Chondrocyte (in vitro differentiated cells): ENCODE measurements around the gene ZNF697. TPM values are rescaled to one million over a fixed set of nuclear protein-coding genes. Genes with fewer than 3 reads are reported as not detected.

ENCODE experiments used
- DNase-seq: peaks from one replicate; pipeline ENCODE4 v3.0.0; 2021; ENCODE audit warnings: mixed read lengths, low spot score
- H3K27ac Mint-ChIP-seq: one replicate; pipeline ENCODE4 v1.8.0; 2021; ENCODE audit warnings: mild to moderate bottlenecking, moderate library complexity, mixed read lengths; ENCODE audit not compliant: unreplicated experiment
- H3K27me3 Mint-ChIP-seq: 2 replicates; pipeline ENCODE4 v1.8.0; 2021; ENCODE audit warnings: low read depth, mixed read lengths
- H3K36me3 Mint-ChIP-seq: 2 replicates; pipeline ENCODE4 v1.8.0; 2021; ENCODE audit warnings: low read depth, mixed read lengths
- H3K4me1 Mint-ChIP-seq: 2 replicates; pipeline ENCODE4 v1.8.0; 2021; ENCODE audit warnings: low read depth, mild to moderate bottlenecking, mixed read lengths
- H3K4me3 Mint-ChIP-seq: one replicate; pipeline ENCODE4 v1.8.0; 2021; ENCODE audit warnings: mild to moderate bottlenecking, moderate library complexity, mixed read lengths; ENCODE audit not compliant: unreplicated experiment
- H3K9me3 Mint-ChIP-seq: 2 replicates; pipeline ENCODE4 v1.8.0; 2021; ENCODE audit warnings: low read depth, mixed read lengths
- CTCF ChIP-seq: fragments of 200-600 bp; sonication (generic); IDR thresholded peaks from 2 replicates; pipeline ENCODE4 v1.5.0; 2021; ENCODE audit warnings: antibody characterized with exemption, mild to moderate bottlenecking, moderate library complexity
- total RNA-seq: library from RNA; stranded (reverse); gene quantifications from 3 replicates; pipeline ENCODE4 v1.2.1, GENCODE V29; 2021

The ZNF697 gene
- total RNA-seq, 1 donor from 2014 or later: 13.6 TPM

DNA sequence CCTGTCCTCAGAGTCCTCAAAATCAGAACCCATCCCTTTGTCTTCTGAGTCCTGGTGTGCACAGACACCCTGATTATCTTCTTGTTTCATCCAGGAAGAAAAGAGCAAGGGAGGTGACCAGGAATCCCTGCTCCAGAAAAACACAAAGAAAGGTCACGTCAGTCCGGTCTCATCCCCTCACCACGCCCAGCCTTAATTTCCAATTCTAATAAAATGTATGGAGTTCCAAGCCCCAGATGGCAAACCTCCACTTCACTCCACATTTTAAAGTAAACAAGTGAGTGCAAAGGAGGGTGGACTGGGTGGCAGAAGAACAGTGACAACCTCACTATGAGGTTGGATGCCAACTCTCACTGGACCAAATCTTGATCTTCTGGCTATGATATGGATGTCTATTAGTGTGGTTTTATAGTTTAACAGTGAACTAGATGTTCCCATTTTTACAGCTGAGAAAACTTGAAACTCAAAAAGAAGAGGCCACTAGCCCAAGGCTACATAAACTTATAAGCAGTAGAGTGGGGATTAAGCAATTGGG lies 22.0 kb downstream of the ZNF697 start:
- TF ChIP-seq CTCF: no peak
- H3K36me3 Mint-ChIP-seq: peaks cover 16% of the 10 kb centered on the region
- H3K4me1 Mint-ChIP-seq: peaks cover 46% of the 10 kb centered on the region
- no peaks in the 10 kb centered on the region for H3K27me3 Mint-ChIP-seq
- no peaks in the 10 kb centered on the region for H3K9me3 Mint-ChIP-seq
- no peak overlapping the region for H3K4me3 Mint-ChIP-seq
- DNase-seq: no peak
- H3K27ac Mint-ChIP-seq: no peak overlapping the region

DNA sequence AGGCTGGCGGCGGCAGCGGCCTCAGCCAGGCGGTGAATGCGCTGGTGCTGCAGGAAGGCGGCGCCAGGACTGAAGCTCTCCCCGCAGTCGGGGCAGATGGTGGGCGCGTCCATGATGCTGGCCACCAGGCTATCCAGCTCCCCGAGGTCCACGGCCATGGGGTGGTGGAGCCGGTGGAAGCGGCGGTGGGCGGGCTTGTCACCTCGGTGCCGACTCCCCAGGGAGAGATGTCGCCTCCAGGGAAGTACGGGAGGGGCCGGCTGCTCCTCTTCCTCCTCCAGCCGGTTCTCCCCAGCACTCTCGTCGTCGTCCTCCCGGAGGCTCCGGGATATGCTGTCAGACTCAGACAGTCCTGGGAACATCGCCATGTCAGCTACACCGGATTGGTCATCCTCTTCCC lies 24.4 kb downstream of the ZNF697 start:
- TF ChIP-seq CTCF: no peak
- Mint-ChIP-seq H3K27me3 (no peaks in the 10 kb centered on the region), H3K4me3 (no peak overlapping the region), H3K27ac (no peak overlapping the region), H3K9me3 (no peaks in the 10 kb centered on the region), H3K4me1 (peaks cover 25% of the 10 kb centered on the region), H3K36me3 (peaks cover 17% of the 10 kb centered on the region)
- DNase-seq: no peak

- no peak for DNase-seq
- Mint-ChIP-seq H3K27me3 (no peaks in the 10 kb centered on the region), H3K27ac (no peak overlapping the region), H3K9me3 (no peaks in the 10 kb centered on the region), H3K4me1 (peaks cover 30% of the 10 kb centered on the region), H3K4me3 (no peak overlapping the region), H3K36me3 (peaks cover 18% of the 10 kb centered on the region)
- no peak for TF ChIP-seq CTCF
Measured at GRCh38 chr1:119623193-119623515, 24.9 kb downstream of the ZNF697 start.

DNA sequence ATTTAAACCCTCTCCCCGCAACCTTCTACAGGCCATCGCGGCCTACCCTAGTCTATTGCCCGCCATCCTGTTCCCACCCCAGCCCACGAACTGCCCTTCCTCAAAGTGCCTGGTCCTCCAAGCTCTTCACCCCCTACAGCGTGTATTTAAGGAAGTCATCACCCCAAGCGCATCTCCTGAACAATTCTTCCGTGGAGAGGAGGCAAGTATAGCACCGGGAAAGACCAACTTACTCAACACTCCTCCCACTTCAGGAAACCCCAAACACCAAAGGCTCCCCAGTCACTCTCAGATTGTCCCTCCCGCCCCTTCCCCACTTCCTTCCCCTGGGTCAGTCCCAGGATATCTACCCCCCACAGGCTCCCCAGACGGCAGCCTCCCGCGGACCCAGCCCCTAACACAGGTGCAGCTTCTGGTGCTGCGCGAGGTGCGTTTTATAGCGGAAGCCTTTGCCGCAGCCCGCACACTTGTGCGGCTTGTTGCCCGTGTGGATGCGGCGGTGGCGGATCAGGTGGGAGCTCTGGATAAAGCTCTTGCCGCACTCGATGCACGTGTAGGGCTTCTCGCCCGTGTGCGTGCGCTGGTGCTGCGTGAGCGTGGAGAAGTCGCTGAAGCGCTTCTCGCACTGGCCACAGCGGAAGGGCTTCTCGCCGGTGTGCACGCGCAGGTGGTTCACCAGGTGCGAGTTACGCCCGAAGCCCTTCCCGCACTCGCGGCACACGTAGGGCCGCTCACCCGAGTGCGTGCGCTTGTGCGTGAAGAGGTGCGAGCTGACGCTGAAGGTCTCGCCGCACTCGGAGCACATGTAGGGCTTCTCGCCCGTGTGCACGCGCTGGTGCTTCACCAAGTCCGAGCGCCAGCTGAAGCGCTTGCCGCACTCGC lies 25.5 kb downstream of the ZNF697 start:
- DNase-seq: no peak
- TF ChIP-seq CTCF: no peak
- Mint-ChIP-seq H3K27me3 (no peaks in the 10 kb centered on the region), H3K4me3 (no peak overlapping the region), H3K9me3 (no peaks in the 10 kb centered on the region), H3K27ac (no peak overlapping the region), H3K36me3 (peaks cover 18% of the 10 kb centered on the region), H3K4me1 (peaks cover 35% of the 10 kb centered on the region)

GRCh38 chr1:119621705-119622104 lies 26.4 kb downstream of the ZNF697 start:
- Mint-ChIP-seq H3K27ac (no peak overlapping the region), H3K36me3 (peaks cover 18% of the 10 kb centered on the region), H3K9me3 (no peaks in the 10 kb centered on the region), H3K4me3 (no peak overlapping the region), H3K4me1 (peaks cover 27% of the 10 kb centered on the region), H3K27me3 (no peaks in the 10 kb centered on the region)
- no peak for DNase-seq
- no peak for TF ChIP-seq CTCF
